H1 (cell line): ENCODE data around the gene TMEM245.

Experiments
- EZH2 ChIP-seq: fragments of 200-600 bp; sonication (generic); IDR thresholded peaks from 2 replicates; pipeline ENCODE4 v1.7.1; 2012; ENCODE audit warnings: low read depth, mild to moderate bottlenecking, moderate library complexity, low read length, inconsistent platforms; ENCODE audit not compliant: severe bottlenecking
- MAFK ChIP-seq: IDR thresholded peaks from 2 replicates; pipeline ENCODE4 v1.6.1; 2012; ENCODE audit warnings: low read depth, mild to moderate bottlenecking, improper control_type of control experiment, low read length
- POLR2A ChIP-seq, 2 experiments: IDR thresholded peaks; 1 replicate in 1 of 2; 2 replicates in 1 of 2; pipeline ENCODE4 v1.6.1; 2011; ENCODE audit warnings: low read depth in 2 of 2, low read length in 2 of 2, mild to moderate bottlenecking in 2 of 2; ENCODE audit errors: control extremely low read depth in 1 of 2
- SP4 ChIP-seq: IDR thresholded peaks from 2 replicates; pipeline ENCODE4 v1.6.1; 2012; ENCODE audit warnings: low read length, inconsistent platforms

- no peak for TF ChIP-seq SP4
- no peak for TF ChIP-seq MAFK
- TF ChIP-seq EZH2, result no peak
- no peak for TF ChIP-seq POLR2A (IDR thresholded peaks at IDR 0.05; ENCODE audit: control extremely low read depth in 1 of 2, low read depth in 2 of 2, low read length in 2 of 2)
These were observed 151.8 kb downstream of the TMEM245 start for GRCh38 chr9:108967916-108968315.
